M059J (cell line): ENCODE data around the gene GMPR. TPM values are rescaled to one million over a fixed set of nuclear protein-coding genes. Genes with fewer than 3 reads are reported as not detected.

Experiments
- DNase-seq: peaks from one replicate; pipeline ENCODE4 v3.0.0-alpha.2; 2012; ENCODE audit warnings: low read depth
- total RNA-seq: library from RNA; depleted of rRNA; stranded (reverse); fragments of >200 nt; shearing (Covaris generic); gene quantifications from 2 replicates; pipeline ENCODE4 v1.2.3, GENCODE V29; 2014; rRNA removed

The GMPR gene
- total RNA-seq = 64.3 and 92.2 TPM in 2 replicates

DNA sequence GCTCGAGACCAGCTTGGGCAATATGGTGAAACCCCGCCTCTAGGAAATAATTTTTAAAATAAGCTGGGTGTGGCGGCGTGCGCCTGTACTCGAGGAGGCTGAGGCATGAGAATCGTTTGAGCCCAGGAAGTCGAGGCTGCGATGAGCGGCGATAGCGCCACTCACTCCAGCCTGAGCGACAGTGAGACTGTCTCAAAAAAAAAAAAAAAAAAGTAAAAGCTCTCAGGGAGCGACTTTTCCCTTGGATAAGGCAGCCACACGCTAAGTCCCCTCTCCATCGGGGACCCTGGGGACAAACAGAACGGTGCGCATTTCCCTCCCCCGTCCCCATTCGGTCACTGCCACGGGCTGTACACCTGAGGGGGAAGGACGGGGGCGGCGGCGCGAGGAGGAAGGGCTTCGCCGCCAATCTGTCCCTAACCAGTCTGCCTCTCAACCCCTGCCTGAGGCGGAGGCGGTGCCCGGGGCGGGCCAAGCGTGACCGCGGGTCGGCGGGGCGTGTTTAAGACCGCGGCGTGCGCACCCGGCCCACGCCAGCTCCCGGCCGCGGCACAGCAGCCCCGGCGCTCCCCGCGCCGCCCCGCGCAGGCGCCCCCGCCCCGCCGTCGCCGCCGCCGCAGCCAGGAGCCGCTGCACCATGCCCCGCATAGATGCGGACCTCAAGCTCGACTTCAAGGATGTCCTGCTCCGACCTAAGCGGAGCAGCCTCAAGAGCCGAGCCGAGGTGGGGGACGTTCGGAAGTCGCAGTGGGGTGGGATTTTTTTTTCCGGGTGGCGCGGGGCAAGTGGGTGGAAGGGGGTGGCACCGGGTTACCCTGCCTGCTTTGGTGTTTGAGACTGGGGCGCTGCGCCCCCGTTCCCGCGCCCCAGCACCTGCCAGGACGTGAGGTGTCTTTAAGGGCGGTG lies at the start of gene GMPR:
GMPR (plus strand) TSS at position 531 of the 906 bp plus-strand sequence; CDS start at position 638, 107 bp downstream.
- peak; percentile 83 for DNase-seq

DNA sequence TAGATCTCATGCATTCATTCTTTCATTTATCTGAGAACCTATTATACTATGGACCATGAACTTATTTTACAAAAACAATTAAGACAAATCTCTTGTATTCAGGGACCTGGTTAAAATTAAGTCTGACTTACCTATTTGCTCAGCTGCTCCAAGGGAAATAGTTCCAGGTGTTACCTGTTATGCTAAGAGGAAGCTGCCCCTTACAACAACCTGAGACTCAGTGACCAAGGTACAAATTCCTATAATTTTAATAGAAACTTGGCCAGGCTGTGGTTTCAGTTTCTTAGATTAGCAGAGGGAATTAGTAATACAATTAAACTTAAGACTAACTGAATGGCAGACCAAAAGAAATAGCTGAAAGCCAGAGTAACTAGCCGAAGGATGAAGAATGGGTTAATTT lies 48.2 kb upstream of the GMPR start:
- no peak for DNase-seq

DNA sequence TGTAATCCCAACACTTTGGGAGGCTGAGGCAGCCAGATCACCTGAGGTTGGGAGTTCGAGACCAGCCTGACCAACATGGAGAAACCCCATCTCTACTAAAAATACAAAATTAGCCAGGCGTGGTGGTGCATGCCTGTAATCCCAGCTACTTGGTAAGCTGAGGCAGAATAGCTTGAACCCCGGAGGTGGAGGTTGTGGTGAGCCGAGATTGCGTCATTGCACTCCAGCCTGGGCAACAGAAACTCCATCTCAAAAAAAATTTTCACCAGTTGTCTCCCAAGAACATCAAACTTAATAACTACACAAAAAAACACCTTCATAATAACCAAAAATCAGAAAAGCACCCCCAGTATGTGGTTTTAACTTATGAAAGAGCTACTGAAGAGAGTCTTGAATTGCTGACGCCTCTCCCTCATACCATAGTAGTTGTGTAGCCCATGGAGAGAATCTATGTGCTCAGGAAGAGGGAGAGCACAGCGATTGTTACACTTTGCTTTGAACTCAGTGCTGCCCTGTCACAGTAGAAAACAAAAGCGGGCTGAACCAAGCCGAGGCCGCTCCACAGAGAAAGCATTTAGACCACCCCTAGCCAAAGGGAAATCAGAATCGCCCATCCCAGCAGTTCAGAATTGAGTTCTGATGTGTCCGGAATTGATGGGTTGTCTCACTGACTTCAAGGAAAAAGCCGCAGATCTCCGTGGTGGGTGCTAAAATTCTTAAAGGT lies 42.0 kb upstream of the GMPR start:
- no peak for DNase-seq

DNA sequence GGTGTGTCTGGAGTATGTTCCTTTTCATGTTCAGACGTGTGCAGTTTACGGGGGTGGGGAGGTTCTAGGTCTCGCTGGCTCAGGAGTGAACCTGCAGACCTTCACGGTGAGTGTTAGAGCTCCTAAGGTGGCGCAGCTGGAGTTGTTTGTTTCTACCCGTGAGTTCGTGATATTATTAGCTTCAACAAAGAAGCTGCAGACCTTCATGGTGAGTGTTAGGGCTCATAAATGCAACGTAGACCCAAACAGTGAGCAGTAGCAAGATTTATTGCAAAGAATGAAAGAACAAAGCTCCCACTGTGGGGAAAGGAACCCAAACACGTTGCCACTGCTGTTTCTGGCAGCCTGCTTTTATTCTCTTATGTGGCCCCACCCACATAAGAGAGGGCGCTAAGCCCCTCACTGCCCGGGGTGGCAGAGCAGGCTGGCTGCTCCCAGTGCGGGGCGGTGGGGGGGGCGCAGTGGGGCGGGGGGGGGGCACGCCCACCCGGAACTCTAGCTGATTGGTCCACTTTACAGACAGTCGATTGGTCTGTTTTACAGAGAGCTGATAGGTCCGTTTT lies 41.3 kb upstream of the GMPR start:
- DNase-seq = no peak

DNA sequence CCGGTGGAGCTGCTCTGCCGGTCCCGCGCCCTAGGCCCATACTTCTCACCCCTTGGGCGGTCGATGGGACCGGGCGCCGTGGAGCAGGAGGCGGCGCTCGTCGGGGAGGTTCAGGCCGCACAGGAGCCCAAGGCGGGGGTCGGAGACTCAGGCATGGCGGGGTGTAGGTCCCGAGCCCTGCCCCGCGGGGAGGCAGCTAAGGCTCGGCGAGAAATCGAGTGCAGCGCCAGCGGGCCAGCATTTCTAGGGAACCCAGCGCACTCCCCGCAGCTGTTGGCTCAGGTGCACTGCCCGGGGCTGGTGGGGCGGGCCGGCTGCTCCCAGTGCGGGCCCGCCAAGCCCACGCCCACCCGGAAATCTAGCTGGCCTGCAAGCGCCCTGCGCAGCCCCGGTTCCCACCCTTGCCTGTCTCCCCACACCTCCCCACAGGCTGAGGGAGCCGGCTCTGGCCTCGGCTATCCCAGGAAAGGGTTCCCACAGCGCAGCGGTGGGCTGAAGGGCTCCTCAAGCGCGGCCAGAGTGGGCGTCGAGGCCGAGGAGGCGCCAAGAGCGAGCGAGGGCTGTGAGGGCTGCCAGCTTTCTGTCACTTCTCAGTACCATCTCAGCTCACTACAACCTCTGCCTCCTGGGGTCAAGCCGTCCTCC lies 40.2 kb upstream of the GMPR start:
- no peak for DNase-seq

DNA sequence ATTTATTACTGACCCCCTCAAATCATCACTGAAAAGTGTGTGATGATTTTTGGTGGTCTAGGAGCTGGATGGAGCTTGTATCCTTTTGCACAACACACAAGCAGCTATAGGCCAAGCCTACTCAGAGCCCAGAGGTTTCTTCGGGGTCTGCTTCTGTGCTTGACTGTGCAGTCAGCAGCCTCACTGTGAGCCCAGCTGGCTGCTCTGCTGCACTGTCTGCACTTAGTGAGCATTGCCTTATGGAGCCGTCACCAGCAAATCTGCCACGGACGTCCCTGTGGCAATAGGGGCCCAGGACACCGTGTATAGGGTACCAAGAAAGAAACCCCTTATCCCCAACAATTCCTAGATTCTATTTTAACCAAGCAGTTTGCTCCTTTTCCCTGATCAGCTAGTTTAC lies 38.6 kb upstream of the GMPR start:
- no peak for DNase-seq

DNA sequence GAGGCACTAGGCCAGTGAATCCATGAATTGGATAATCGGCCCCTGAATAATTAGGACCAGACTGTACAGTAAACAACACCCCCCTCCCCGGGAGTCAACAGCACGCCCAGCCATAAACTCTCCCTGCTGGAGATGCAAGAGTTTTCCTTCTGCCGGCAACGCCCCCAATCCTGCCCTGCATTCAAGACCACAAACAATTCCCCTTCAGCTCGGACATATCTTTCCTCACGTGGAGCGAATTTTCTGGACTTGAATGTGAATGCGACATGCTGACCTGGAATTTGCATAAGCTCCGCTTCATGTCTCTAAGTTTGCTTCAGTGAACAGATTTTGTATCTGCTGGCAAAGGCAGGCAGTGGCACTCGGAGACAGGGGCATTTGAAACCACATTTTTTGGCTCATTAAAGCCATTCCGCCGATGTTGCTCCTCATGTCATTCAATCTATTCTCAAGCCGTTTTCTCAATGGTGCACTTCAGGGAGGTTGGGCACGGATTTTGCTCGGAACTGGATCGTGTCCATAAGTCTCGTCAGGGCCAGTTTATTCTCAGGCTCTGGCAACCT lies 38.0 kb upstream of the GMPR start:
- DNase-seq = no peak

DNA sequence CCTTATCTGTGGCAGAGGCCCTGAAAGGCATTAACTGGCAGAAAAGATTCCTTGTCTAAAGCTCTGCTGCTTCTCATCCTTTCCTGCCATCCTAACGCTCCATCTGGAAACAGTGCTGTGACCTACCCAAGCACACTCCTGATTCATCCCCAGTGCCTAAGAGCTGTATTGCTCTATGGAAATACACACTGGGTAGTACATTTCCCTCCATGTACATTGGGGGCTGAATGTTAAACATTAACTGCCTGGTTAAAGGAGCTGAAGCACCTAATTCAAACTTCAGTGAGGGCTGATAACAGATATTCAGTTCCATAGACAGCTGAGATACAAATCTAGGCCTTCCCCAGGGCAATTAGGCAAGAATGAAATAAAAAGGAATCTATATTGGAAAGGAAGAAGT lies 36.7 kb upstream of the GMPR start:
- DNase-seq = no peak

DNA sequence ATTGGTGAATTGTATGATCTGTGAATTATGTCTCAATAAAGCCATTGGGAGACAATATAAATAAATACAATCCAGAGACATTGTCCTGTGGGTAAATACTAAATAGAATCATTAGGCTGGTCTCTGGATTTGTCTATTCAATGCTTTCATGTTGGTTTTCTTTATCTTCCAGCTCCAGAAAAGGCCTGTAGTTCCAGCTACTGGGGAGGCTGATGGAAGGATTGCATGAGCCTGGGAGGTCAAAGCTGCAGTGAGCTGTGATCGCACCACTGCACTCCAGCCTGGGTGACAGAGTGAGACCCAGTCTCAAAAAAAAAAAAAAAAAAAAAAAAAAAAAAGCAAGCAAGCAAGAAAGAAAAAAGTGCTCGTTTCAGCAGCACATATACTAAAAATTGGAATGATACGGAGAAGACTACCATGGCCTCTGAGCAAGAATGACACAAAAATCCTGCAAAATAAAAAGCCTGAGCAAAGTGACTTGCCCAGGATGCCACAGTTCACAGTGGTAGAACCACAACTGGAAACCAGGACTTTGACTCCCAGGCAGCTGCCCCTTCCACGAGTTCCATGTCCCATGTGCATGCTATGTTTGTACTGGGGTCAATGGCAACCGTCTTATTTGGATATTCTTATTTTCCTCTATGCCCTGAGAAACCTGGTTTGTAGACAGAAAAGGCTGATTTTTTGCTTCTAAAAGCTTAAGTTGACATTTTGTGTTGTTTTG lies 33.6 kb upstream of the GMPR start:
- no peak for DNase-seq

DNA sequence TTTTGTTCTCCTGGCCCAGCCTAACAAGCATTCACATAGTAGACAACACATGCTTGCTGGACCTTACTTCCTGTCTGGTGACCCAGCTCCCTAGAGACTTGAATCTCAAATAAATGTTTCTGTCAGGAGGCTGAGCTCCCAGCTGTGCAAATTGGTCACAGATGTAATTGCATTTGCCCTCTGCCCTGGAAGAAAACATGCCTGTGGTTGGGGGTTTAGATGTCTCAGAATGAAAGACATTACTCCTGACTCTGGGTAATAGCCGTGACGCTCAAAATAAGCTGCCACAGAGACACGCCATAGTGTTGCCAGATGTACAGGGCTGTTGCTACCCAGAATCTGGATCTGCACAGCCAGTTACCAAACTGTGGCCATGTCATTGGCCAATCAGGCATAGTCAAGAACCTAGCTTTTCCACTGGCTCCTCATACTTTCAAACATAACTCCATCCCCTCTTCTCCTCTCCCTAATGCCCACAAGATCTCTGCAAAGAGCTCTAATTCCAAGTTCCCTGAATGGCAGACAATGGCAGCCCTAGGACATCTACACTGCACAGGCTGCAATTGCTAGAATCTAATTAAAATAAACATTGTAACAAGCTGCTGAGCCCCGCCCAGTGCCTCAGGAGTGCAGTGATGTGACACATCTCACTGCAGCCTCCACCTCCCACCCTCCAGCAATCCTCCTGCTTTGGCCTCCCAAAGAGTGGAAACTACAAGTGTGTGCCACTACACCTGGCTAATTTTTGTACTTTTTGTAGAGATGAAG lies 32.8 kb upstream of the GMPR start:
- DNase-seq = peak; percentile 93

DNA sequence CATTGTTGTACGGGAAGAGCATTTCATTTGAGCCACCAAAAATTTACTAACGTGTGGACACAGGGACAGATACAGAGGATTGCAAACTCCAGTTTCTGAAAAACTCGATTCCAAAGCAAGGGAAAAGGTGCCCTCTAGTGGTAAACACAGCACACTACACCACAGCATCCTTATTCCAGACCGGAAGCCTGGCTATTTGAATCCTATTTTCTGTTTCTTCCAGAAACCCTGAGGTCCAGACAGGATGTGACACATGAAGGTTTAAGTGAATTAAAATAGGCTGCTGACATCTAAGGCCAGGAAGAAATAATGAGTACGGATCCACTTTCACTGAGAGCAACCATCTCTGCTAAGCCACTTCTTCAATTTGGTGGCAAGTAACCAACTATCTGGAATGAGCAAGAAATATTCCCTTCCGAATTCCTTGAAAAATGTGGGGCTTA lies 31.8 kb upstream of the GMPR start:
- DNase-seq = peak; percentile 91

DNA sequence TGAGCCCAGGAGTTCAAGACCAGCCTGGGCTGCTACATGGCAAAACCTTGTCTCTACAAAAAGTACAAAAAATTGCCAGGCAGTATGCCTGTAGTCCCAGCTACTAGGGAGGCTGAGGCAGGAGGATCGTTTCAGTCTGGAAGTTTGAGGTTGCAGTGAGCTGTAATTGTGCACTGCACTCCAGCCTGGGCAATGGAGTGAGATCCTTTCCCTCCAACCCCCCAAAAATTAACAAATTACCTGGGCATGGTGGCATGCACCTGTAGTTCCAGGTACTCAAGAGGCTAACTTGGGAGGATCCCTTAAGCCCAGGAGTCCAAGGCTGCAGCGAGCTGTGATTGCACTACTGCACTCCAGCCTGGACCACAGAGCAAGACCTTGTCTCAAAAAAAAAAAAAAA lies 29.4 kb upstream of the GMPR start:
- DNase-seq = no peak

DNA sequence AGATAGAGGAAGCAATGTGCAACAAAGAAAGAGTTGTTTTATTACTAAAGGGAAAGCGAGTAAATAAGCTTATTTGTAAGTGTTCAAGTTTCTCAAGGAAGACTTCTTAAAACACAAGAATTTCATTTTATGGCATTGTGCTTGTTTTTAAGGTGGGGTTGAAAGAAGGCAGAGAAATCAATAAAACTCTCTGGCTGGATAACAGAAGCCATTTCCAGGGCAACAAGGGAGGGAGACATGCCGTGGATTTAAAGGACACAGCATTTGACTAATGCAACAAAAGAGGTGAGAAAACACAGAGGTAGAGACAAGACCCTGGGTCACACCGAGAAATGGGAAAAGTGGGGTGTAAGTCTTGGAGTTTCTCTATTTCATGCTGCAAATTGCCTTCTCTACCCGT lies 28.8 kb upstream of the GMPR start:
- DNase-seq = no peak

DNA sequence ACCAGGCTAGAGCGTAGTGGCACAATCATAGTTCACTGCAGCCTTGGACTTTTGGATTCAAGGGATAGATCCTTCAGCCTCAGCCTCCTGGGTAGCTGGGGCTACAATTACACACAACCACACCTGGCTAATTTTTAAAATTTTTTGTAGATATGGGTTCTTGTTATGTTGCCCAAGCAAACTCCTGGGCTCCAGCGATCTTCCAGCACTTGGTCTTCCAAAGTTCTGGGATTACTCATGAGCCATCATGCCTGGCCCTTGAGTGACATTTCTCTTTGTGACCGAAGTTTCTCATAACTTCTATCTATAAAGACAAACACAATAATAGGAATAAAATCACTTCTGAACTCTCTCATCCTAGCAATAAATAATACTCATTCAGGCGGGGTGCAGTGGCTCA lies 26.1 kb upstream of the GMPR start:
- DNase-seq = no peak

DNA sequence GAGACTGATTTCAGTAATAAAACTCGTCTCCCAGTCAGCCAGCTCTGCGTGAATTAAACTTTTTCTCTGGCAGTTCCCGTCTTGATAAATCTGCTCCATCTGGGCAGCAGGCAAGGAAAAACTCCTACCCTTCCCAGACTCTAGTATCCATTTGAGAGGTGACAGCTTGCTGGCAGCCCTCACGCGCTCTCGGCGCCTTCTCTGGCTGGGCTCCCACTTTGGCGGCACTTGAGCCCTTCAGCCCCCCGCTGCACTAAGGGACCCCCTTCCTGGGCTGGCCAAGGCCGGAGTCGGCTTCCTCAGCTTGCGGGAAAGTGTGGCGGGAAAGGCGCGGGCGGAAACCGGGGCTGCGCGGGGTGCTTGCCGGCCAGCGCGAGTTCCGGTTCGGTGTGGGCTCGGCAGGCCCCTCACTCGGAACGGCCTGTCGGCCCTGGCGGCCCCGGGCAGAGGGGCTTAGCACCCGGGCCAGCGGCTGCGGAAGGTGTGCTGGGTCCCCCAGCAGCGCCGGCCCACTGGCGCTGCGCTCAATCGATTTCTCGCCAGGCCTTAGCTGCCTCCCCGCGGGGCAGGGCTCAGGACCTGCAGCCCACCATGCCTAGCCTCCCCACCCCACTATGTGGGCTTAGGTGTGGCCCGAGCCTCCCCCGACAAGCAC lies 21.8 kb upstream of the GMPR start:
- DNase-seq = no peak

DNA sequence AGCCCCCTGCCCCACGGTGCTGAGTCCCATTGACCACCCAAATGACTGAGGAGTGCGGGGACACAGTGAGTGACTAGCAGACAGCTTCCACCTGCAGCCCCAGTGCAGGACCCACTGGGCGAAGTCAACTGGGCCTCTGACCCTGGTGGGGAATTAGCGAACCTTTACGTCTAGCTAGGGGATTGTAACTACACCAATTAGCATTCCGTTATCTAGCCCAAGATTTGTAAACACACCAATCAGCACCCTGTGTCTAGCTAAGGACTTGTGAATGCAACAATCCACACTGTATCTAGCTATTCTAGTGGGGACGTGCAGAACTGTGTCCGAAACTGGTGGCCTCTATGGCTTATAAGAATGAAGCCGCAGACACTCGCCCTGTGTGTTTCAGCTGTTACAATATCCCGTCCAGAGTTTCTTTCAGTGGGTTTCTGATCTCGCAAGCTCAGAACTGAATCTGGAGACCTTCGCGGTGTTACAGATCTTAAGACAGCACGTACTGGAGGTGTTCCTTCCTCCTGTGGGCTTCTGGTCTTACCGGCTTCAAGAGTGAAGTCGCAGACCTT lies 21.1 kb upstream of the GMPR start:
- DNase-seq = no peak

DNA sequence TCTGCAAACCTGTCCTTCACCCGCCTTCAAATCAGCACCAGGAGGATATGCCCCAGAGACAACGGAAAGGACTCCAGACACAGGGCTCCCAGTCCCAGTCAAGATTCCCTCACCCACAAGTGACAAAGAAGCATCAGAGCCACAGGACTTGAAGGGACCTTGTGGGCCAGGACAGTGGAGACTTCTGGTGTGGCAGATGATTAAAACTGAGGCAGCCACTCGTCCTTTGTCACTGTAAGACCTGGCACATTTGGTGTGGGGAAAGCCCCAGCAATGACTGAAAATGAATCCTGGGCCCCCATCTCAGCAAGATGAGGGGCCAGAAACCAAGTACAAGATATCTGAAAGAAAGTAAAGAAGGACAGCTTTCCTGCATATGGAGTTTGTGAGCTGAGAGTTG lies 15.6 kb upstream of the GMPR start:
- DNase-seq = no peak

DNA sequence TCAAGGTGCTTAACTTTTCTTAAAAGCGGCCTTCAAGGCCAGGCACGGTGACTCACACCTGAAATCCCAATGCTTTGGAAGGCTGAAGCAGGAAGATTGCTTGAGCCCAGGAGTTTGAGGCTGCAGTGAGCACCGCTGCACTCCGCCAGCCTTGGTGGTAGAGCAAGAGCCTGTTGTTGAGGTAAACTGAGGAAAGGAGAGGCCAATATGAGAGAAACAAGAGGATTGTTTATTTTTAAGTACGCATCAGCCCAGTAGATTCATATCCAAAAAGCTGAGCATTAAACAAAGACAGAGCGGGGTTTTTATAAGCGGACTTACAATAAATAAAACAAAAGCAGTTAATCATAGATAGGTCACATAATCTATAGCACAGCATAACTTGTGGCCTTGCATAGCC lies 15.0 kb upstream of the GMPR start:
- DNase-seq = no peak

DNA sequence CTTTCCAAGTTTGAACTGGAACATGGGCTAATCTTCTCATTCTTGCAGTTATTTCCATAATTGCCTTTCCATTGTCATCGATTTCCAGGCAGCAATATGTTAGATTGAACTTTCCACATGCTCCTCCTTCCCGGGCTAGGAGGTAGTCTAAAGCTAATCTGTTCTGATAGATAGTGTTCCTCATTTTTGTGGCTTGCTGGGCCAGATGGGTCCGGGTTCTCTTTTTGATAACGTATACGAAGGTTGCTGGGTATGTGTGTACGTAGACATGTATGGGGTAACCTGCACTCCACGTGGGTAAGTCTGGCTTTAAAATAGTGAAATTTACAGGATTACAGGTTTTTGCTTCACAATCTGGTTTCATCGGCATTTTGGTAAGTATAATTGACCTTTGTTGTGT lies 14.0 kb upstream of the GMPR start:
- DNase-seq = no peak
